SK-N-SH treated with all-trans-retinoic acid at 6 μM for 48 hours (cell line): Measurements from ENCODE around the gene DOCK1.

Experiments used
- BACH2 ChIP-seq: fragments of 250-450 bp; sonication (Bioruptor Pico); IDR thresholded peaks from 2 replicates; pipeline ENCODE4 v1.9.0; 2021; ENCODE audit warnings: mild to moderate bottlenecking, borderline replicate concordance
- ISL1 ChIP-seq: fragments of 250-450 bp; sonication (Bioruptor Pico); IDR thresholded peaks from 2 replicates; pipeline ENCODE4 v2.1.2; 2022; ENCODE audit warnings: mild to moderate bottlenecking, moderate library complexity
- OSR1 ChIP-seq: fragments of 250-450 bp; sonication (Bioruptor Pico); IDR thresholded peaks from 2 replicates; pipeline ENCODE4 v1.8.0; 2022; ENCODE audit warnings: moderate library complexity, mild to moderate bottlenecking, inconsistent platforms
- PPARA ChIP-seq: fragments of 250-450 bp; sonication (Bioruptor Pico); IDR thresholded peaks from 2 replicates; pipeline ENCODE4 v1.5.0; 2020; ENCODE audit warnings: mild to moderate bottlenecking, borderline replicate concordance
- RARB ChIP-seq: fragments of 250-450 bp; sonication (Bioruptor Pico); IDR thresholded peaks from 2 replicates; pipeline ENCODE4 v1.8.0; 2021; ENCODE audit warnings: mild to moderate bottlenecking, moderate library complexity
- TCF4 ChIP-seq: fragments of 250-450 bp; sonication (Bioruptor Pico); IDR thresholded peaks from 2 replicates; pipeline ENCODE4 v1.8.0; 2021; ENCODE audit warnings: mild to moderate bottlenecking, moderate library complexity, borderline replicate concordance
- TOX ChIP-seq: fragments of 250-450 bp; sonication (Bioruptor Pico); IDR thresholded peaks from 2 replicates; pipeline ENCODE4 v1.8.0; 2021; ENCODE audit warnings: mild to moderate bottlenecking, moderate library complexity, borderline replicate concordance
- ZC3H10 ChIP-seq: fragments of 250-450 bp; sonication (Bioruptor Pico); IDR thresholded peaks from 2 replicates; pipeline ENCODE4 v1.5.1; 2021; ENCODE audit warnings: mild to moderate bottlenecking, moderate library complexity
- ZFP3 ChIP-seq: fragments of 250-450 bp; sonication (Bioruptor Pico); IDR thresholded peaks from 2 replicates; pipeline ENCODE4 v1.5.0; 2020; ENCODE audit warnings: mild to moderate bottlenecking, moderate library complexity
- ZFP30 ChIP-seq: fragments of 450-650 bp; formaldehyde crosslinking; IDR thresholded peaks from 2 replicates; pipeline ENCODE4 v1.5.0; 2022; ENCODE audit warnings: mild to moderate bottlenecking, moderate library complexity
- TF ChIP-seq, protein P1 (sequence below): fragments of 250-450 bp; sonication (Bioruptor Pico); IDR thresholded peaks from 2 replicates; pipeline ENCODE4 v1.8.0; 2020; ENCODE audit warnings: mild to moderate bottlenecking, moderate library complexity, borderline replicate concordance
- TF ChIP-seq, protein P2 (sequence below): fragments of 250-450 bp; sonication (Bioruptor Pico); IDR thresholded peaks from 2 replicates; pipeline ENCODE4 v1.5.1; 2020; ENCODE audit warnings: low read depth, mild to moderate bottlenecking, moderate library complexity

DNA sequence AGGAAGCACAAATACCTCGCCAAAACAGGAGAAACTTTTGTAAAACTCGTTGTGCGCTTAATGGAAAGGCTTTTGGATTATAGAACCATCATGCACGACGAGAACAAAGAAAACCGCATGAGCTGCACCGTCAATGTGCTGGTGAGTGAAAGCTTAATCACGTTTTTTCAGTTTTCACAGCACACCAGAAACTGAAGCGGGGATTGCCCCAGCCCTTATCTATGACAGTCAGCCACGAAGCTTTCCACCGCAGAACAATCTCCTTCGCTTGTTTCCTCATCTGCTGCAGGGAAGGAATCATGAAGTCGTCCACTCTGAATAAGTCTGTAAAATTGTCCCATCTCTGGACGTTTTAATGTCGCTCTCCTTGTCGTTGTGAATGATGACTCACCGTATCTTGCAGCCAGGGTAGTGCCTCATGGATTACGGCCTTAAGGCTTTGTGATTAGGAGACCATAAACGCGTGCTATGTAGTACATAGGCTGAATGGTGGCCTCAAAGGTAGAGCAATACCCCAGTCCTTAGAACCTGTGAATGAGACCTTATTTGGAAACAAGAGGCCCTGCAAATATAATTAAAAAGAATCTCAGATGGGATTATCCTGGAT is 468.9 kb downstream of the DOCK1 start:
- TF ChIP-seq, protein P1, sequence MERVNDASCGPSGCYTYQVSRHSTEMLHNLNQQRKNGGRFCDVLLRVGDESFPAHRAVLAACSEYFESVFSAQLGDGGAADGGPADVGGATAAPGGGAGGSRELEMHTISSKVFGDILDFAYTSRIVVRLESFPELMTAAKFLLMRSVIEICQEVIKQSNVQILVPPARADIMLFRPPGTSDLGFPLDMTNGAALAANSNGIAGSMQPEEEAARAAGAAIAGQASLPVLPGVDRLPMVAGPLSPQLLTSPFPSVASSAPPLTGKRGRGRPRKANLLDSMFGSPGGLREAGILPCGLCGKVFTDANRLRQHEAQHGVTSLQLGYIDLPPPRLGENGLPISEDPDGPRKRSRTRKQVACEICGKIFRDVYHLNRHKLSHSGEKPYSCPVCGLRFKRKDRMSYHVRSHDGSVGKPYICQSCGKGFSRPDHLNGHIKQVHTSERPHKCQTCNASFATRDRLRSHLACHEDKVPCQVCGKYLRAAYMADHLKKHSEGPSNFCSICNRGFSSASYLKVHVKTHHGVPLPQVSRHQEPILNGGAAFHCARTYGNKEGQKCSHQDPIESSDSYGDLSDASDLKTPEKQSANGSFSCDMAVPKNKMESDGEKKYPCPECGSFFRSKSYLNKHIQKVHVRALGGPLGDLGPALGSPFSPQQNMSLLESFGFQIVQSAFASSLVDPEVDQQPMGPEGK (CRISPR knock-in tag): no peak
- TF ChIP-seq TCF4 (CRISPR knock-in tag) (no peak), BACH2 (CRISPR knock-in tag) (no peak), ZFP3 (no peak), OSR1 (CRISPR knock-in tag) (no peak), ZFP30 (CRISPR knock-in tag) (no peak), TOX (CRISPR knock-in tag) (no peak), RARB (no peak), ISL1 (CRISPR knock-in tag) (no peak), ZC3H10 (CRISPR knock-in tag) (no peak), PPARA (CRISPR knock-in tag) (no peak)
- TF ChIP-seq, protein P2, sequence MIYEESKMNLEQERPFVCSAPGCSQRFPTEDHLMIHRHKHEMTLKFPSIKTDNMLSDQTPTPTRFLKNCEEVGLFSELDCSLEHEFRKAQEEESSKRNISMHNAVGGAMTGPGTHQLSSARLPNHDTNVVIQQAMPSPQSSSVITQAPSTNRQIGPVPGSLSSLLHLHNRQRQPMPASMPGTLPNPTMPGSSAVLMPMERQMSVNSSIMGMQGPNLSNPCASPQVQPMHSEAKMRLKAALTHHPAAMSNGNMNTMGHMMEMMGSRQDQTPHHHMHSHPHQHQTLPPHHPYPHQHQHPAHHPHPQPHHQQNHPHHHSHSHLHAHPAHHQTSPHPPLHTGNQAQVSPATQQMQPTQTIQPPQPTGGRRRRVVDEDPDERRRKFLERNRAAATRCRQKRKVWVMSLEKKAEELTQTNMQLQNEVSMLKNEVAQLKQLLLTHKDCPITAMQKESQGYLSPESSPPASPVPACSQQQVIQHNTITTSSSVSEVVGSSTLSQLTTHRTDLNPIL (CRISPR knock-in tag): no peak
